ENCODE data around the gene OSBPL10.
"Not testable (repeated sequence)": the region's sequence is repeated elsewhere in the genome, so short reads cannot be mapped to it uniquely, and the experiment has no call there.

Gene OSBPL10

GRCh38 chr3:31789429-31789828 lies 191.6 kb downstream of the OSBPL10 start:
- Histone ChIP-seq H3K27me3 (ENCODE audit: control insufficient read depth, insufficient read depth, low read length) (no peaks in the 10 kb centered on the region), H3K4me3 (ENCODE audit: low read depth, low read length) (no peak overlapping the region), H3K27ac (ENCODE audit: low read depth, low read length) (no peak overlapping the region), H3K36me3 (ENCODE audit: control insufficient read depth, insufficient read depth, low read length) (no peaks in the 10 kb centered on the region), H3K9ac (ENCODE audit: low read depth, low read length) (no peak overlapping the region), H3K4me1 (ENCODE audit: control insufficient read depth, insufficient read depth, low read length) (no peaks in the 10 kb centered on the region), H3K9me3 (ENCODE audit: control insufficient read depth, insufficient read depth, low read length) (no peaks in the 10 kb centered on the region)

GRCh38 chr3:31785734-31786133 lies 195.3 kb downstream of the OSBPL10 start:
- Histone ChIP-seq H3K27ac (ENCODE audit: low read depth, low read length) (no peak overlapping the region), H3K36me3 (ENCODE audit: control insufficient read depth, insufficient read depth, low read length) (no peaks in the 10 kb centered on the region), H3K9ac (ENCODE audit: low read depth, low read length) (no peak overlapping the region), H3K4me1 (ENCODE audit: control insufficient read depth, insufficient read depth, low read length) (no peaks in the 10 kb centered on the region), H3K27me3 (ENCODE audit: control insufficient read depth, insufficient read depth, low read length) (no peaks in the 10 kb centered on the region), H3K9me3 (ENCODE audit: control insufficient read depth, insufficient read depth, low read length) (no peaks in the 10 kb centered on the region), H3K4me3 (ENCODE audit: low read depth, low read length) (no peak overlapping the region)

GRCh38 chr3:31785286-31785685 lies 195.8 kb downstream of the OSBPL10 start:
- H3K27ac ChIP-seq (ENCODE audit: low read depth, low read length) = no peak overlapping the region
- no peaks in the 10 kb centered on the region for H3K9me3 ChIP-seq (ENCODE audit: control insufficient read depth, insufficient read depth, low read length)
- H3K4me1 ChIP-seq (ENCODE audit: control insufficient read depth, insufficient read depth, low read length) = no peaks in the 10 kb centered on the region
- H3K9ac ChIP-seq (ENCODE audit: low read depth, low read length) = no peak overlapping the region
- no peaks in the 10 kb centered on the region for H3K36me3 ChIP-seq (ENCODE audit: control insufficient read depth, insufficient read depth, low read length)
- no peaks in the 10 kb centered on the region for H3K27me3 ChIP-seq (ENCODE audit: control insufficient read depth, insufficient read depth, low read length)
- H3K4me3 ChIP-seq (ENCODE audit: low read depth, low read length) = no peak overlapping the region

GRCh38 chr3:31783851-31784250 lies 197.2 kb downstream of the OSBPL10 start:
- H3K4me3 ChIP-seq (ENCODE audit: low read depth, low read length); H3K9ac ChIP-seq (ENCODE audit: low read depth, low read length); H3K27me3 ChIP-seq (ENCODE audit: control insufficient read depth, insufficient read depth, low read length); H3K4me1 ChIP-seq (ENCODE audit: control insufficient read depth, insufficient read depth, low read length); H3K36me3 ChIP-seq (ENCODE audit: control insufficient read depth, insufficient read depth, low read length); H3K9me3 ChIP-seq (ENCODE audit: control insufficient read depth, insufficient read depth, low read length); H3K27ac ChIP-seq (ENCODE audit: low read depth, low read length): not testable (repeated sequence)

- H3K27ac ChIP-seq (ENCODE audit: low read depth, low read length); H3K4me3 ChIP-seq (ENCODE audit: low read depth, low read length); H3K27me3 ChIP-seq (ENCODE audit: control insufficient read depth, insufficient read depth, low read length); H3K9ac ChIP-seq (ENCODE audit: low read depth, low read length); H3K9me3 ChIP-seq (ENCODE audit: control insufficient read depth, insufficient read depth, low read length); H3K36me3 ChIP-seq (ENCODE audit: control insufficient read depth, insufficient read depth, low read length); H3K4me1 ChIP-seq (ENCODE audit: control insufficient read depth, insufficient read depth, low read length): not testable (repeated sequence)
Observed at GRCh38 chr3:31782306-31782705, 198.8 kb downstream of the OSBPL10 start.

GRCh38 chr3:31779514-31779913 lies 201.5 kb downstream of the OSBPL10 start:
- no peak overlapping the region for H3K27ac ChIP-seq (ENCODE audit: low read depth, low read length)
- no peaks in the 10 kb centered on the region for H3K27me3 ChIP-seq (ENCODE audit: control insufficient read depth, insufficient read depth, low read length)
- H3K4me3 ChIP-seq (ENCODE audit: low read depth, low read length) = no peak overlapping the region
- H3K9me3 ChIP-seq (ENCODE audit: control insufficient read depth, insufficient read depth, low read length) = no peaks in the 10 kb centered on the region
- H3K4me1 ChIP-seq (ENCODE audit: control insufficient read depth, insufficient read depth, low read length) = no peaks in the 10 kb centered on the region
- no peaks in the 10 kb centered on the region for H3K36me3 ChIP-seq (ENCODE audit: control insufficient read depth, insufficient read depth, low read length)
- H3K9ac ChIP-seq (ENCODE audit: low read depth, low read length) = no peak overlapping the region

GRCh38 chr3:31777887-31778286 lies 203.2 kb downstream of the OSBPL10 start:
- H3K27ac ChIP-seq (ENCODE audit: low read depth, low read length) = no peak overlapping the region
- H3K4me3 ChIP-seq (ENCODE audit: low read depth, low read length) = no peak overlapping the region
- H3K36me3 ChIP-seq (ENCODE audit: control insufficient read depth, insufficient read depth, low read length) = no peaks in the 10 kb centered on the region
- no peak overlapping the region for H3K9ac ChIP-seq (ENCODE audit: low read depth, low read length)
- H3K9me3 ChIP-seq (ENCODE audit: control insufficient read depth, insufficient read depth, low read length) = no peaks in the 10 kb centered on the region
- no peaks in the 10 kb centered on the region for H3K27me3 ChIP-seq (ENCODE audit: control insufficient read depth, insufficient read depth, low read length)
- H3K4me1 ChIP-seq (ENCODE audit: control insufficient read depth, insufficient read depth, low read length) = no peaks in the 10 kb centered on the region

- H3K9ac ChIP-seq (ENCODE audit: low read depth, low read length) = no peak overlapping the region
- no peaks in the 10 kb centered on the region for H3K36me3 ChIP-seq (ENCODE audit: control insufficient read depth, insufficient read depth, low read length)
- no peaks in the 10 kb centered on the region for H3K4me1 ChIP-seq (ENCODE audit: control insufficient read depth, insufficient read depth, low read length)
- H3K4me3 ChIP-seq (ENCODE audit: low read depth, low read length) = no peak overlapping the region
- no peak overlapping the region for H3K27ac ChIP-seq (ENCODE audit: low read depth, low read length)
- no peaks in the 10 kb centered on the region for H3K27me3 ChIP-seq (ENCODE audit: control insufficient read depth, insufficient read depth, low read length)
- H3K9me3 ChIP-seq (ENCODE audit: control insufficient read depth, insufficient read depth, low read length) = no peaks in the 10 kb centered on the region
Observed at GRCh38 chr3:31777092-31777491, 204.0 kb downstream of the OSBPL10 start.

GRCh38 chr3:31776016-31776415 lies 205.0 kb downstream of the OSBPL10 start:
- Histone ChIP-seq H3K27ac (ENCODE audit: low read depth, low read length) (no peak overlapping the region), H3K36me3 (ENCODE audit: control insufficient read depth, insufficient read depth, low read length) (no peaks in the 10 kb centered on the region), H3K9me3 (ENCODE audit: control insufficient read depth, insufficient read depth, low read length) (no peaks in the 10 kb centered on the region), H3K4me3 (ENCODE audit: low read depth, low read length) (no peak overlapping the region), H3K27me3 (ENCODE audit: control insufficient read depth, insufficient read depth, low read length) (no peaks in the 10 kb centered on the region), H3K9ac (ENCODE audit: low read depth, low read length) (no peak overlapping the region), H3K4me1 (ENCODE audit: control insufficient read depth, insufficient read depth, low read length) (no peaks in the 10 kb centered on the region)

GRCh38 chr3:31775383-31775782 lies 205.7 kb downstream of the OSBPL10 start:
- H3K9ac ChIP-seq (ENCODE audit: low read depth, low read length) = no peak overlapping the region
- H3K4me3 ChIP-seq (ENCODE audit: low read depth, low read length) = no peak overlapping the region
- H3K4me1 ChIP-seq (ENCODE audit: control insufficient read depth, insufficient read depth, low read length) = no peaks in the 10 kb centered on the region
- no peaks in the 10 kb centered on the region for H3K9me3 ChIP-seq (ENCODE audit: control insufficient read depth, insufficient read depth, low read length)
- no peaks in the 10 kb centered on the region for H3K27me3 ChIP-seq (ENCODE audit: control insufficient read depth, insufficient read depth, low read length)
- no peaks in the 10 kb centered on the region for H3K36me3 ChIP-seq (ENCODE audit: control insufficient read depth, insufficient read depth, low read length)
- no peak overlapping the region for H3K27ac ChIP-seq (ENCODE audit: low read depth, low read length)

GRCh38 chr3:31772758-31773473 lies 208.1 kb downstream of the OSBPL10 start:
- H3K27ac ChIP-seq (ENCODE audit: low read depth, low read length) = no peak overlapping the region
- H3K36me3 ChIP-seq (ENCODE audit: control insufficient read depth, insufficient read depth, low read length) = no peaks in the 10 kb centered on the region
- H3K4me3 ChIP-seq (ENCODE audit: low read depth, low read length) = no peak overlapping the region
- no peaks in the 10 kb centered on the region for H3K9me3 ChIP-seq (ENCODE audit: control insufficient read depth, insufficient read depth, low read length)
- H3K27me3 ChIP-seq (ENCODE audit: control insufficient read depth, insufficient read depth, low read length) = no peaks in the 10 kb centered on the region
- peaks cover 9% of the 10 kb centered on the region; the same call in 1 of the 2 replicates for H3K4me1 ChIP-seq (ENCODE audit: control insufficient read depth, insufficient read depth, low read length)
- H3K9ac ChIP-seq (ENCODE audit: low read depth, low read length) = no peak overlapping the region

Measured in HUES48 (cell line).